Osteocyte (in vitro differentiated cells): Measurements from ENCODE around the gene RBM28. TPM values are rescaled to one million over a fixed set of nuclear protein-coding genes. Genes with fewer than 3 reads are reported as not detected.

Experiments used
- DNase-seq: peaks from one replicate; pipeline ENCODE4 v3.0.0; 2021; ENCODE audit warnings: mixed read lengths; ENCODE audit not compliant: unreplicated experiment; ENCODE audit errors: extremely low spot score
- H3K27ac Mint-ChIP-seq: one replicate; pipeline ENCODE4 v1.8.0; 2021; ENCODE audit warnings: mild to moderate bottlenecking, mixed read lengths; ENCODE audit not compliant: unreplicated experiment
- H3K27me3 Mint-ChIP-seq: one replicate; pipeline ENCODE4 v1.8.0; 2021; ENCODE audit warnings: mixed read lengths; ENCODE audit not compliant: unreplicated experiment
- H3K36me3 Mint-ChIP-seq: one replicate; pipeline ENCODE4 v1.8.0; 2021; ENCODE audit warnings: mixed read lengths; ENCODE audit not compliant: unreplicated experiment
- H3K4me1 Mint-ChIP-seq: one replicate; pipeline ENCODE4 v1.8.0; 2021; ENCODE audit warnings: mixed read lengths; ENCODE audit not compliant: unreplicated experiment
- H3K4me3 Mint-ChIP-seq: one replicate; pipeline ENCODE4 v1.8.0; 2021; ENCODE audit warnings: mild to moderate bottlenecking, moderate library complexity, mixed read lengths; ENCODE audit not compliant: unreplicated experiment
- H3K9me3 Mint-ChIP-seq: one replicate; pipeline ENCODE4 v1.8.0; 2021; ENCODE audit warnings: mixed read lengths; ENCODE audit not compliant: unreplicated experiment
- total RNA-seq: library from RNA; stranded (reverse); gene quantifications from 2 replicates; pipeline ENCODE4 v1.2.1, GENCODE V29; 2021
- TF ChIP-seq, protein P1 (sequence below): fragments of 200-600 bp; sonication (generic); IDR thresholded peaks from 2 replicates; pipeline ENCODE4 v1.5.0; 2021; ENCODE audit warnings: antibody characterized with exemption, mild to moderate bottlenecking, moderate library complexity

Gene RBM28
- total RNA-seq, 1 donor from 2014 or later = 45.6 TPM

DNA sequence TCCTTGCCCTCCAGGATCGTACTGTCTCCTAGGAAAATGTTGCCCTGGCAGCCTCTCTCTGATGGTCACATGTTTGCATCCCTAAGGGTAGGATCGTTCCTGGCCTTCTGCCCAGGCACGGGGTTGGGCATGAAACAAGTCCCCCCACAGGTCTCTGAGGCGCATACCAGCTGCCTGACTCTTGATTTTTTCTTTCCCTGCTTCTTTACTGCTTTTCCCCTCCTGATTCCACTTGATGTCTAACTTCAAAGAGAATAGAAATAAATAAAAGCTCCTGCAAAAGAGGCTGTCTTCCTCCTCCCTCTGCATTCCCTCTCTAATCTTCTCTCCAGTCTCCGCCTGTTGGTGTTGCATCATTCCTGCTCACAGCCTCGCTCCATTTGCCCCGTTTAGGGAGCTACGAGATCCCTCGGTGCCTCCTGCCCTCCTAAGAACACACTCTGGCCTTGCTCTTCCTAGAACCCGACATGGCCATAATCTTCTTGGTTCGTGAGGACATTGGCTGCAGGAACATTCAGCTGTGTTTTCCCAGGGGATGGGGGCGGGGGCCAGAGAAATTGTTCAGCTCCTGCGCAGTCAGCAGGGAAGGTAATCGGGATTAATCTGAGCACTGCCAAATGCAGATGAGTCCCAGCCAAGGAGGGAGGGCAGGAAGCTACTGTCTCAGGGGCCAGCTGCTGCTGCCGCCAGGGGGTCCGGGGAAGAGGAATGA, 76.7 kb downstream of the RBM28 start:
- peak; percentile 93 for DNase-seq
- TF ChIP-seq, protein P1, sequence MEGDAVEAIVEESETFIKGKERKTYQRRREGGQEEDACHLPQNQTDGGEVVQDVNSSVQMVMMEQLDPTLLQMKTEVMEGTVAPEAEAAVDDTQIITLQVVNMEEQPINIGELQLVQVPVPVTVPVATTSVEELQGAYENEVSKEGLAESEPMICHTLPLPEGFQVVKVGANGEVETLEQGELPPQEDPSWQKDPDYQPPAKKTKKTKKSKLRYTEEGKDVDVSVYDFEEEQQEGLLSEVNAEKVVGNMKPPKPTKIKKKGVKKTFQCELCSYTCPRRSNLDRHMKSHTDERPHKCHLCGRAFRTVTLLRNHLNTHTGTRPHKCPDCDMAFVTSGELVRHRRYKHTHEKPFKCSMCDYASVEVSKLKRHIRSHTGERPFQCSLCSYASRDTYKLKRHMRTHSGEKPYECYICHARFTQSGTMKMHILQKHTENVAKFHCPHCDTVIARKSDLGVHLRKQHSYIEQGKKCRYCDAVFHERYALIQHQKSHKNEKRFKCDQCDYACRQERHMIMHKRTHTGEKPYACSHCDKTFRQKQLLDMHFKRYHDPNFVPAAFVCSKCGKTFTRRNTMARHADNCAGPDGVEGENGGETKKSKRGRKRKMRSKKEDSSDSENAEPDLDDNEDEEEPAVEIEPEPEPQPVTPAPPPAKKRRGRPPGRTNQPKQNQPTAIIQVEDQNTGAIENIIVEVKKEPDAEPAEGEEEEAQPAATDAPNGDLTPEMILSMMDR = peak; percentile 38
- Mint-ChIP-seq H3K36me3 (no peaks in the 10 kb centered on the region), H3K27me3 (peaks cover 2% of the 10 kb centered on the region), H3K27ac (peak overlapping the region; percentile 96), H3K9me3 (no peaks in the 10 kb centered on the region), H3K4me3 (peak overlapping the region; percentile 51), H3K4me1 (peaks cover 45% of the 10 kb centered on the region)

DNA sequence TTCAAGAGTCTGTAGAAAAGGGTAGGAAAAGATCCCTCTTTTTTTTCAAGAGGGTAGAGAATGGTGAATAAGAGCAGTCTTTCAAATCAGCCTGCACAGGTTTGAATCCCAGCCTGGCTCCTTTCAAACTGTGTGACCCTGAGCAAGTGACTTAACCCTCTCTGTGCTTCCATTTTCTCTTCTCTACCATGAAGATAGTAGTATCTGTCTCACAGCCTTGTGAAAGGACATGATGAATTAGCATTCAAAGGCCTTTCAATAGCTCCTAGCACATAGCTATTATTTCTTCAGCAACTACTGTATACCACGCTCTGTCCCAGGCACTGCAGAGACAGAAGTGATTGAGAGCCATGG, 77.2 kb downstream of the RBM28 start:
- H3K27me3 Mint-ChIP-seq = peaks cover 2% of the 10 kb centered on the region
- H3K4me1 Mint-ChIP-seq = peaks cover 45% of the 10 kb centered on the region
- DNase-seq = no peak
- H3K4me3 Mint-ChIP-seq = no peak overlapping the region
- H3K36me3 Mint-ChIP-seq = no peaks in the 10 kb centered on the region
- no peaks in the 10 kb centered on the region for H3K9me3 Mint-ChIP-seq
- TF ChIP-seq, protein P1 = no peak
- peak overlapping the region; percentile 96 for H3K27ac Mint-ChIP-seq

DNA sequence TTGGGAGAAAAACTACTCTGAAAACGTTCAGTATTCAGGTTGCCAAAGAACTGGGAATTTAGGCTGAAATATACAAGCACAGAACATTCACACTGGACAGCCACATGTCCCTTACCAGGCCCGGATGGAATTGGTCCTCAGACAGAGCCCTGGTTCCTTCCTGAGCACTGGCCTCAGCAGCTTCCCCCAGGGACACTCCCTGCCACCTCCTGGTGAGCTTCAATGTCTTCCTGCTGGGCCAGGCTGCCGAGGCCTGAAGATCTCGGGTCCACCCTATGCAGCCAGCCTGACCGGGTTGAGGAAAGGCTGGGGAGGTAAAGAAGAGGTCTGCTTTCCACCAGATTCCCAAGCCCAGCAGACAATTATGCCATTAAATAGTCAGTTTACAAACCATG, 77.8 kb downstream of the RBM28 start:
- Mint-ChIP-seq H3K36me3 (no peaks in the 10 kb centered on the region), H3K27me3 (peaks cover 2% of the 10 kb centered on the region), H3K9me3 (no peaks in the 10 kb centered on the region), H3K4me3 (no peak overlapping the region), H3K4me1 (peaks cover 45% of the 10 kb centered on the region), H3K27ac (peak overlapping the region; percentile 96)
- TF ChIP-seq, protein P1 = no peak
- no peak for DNase-seq

DNA sequence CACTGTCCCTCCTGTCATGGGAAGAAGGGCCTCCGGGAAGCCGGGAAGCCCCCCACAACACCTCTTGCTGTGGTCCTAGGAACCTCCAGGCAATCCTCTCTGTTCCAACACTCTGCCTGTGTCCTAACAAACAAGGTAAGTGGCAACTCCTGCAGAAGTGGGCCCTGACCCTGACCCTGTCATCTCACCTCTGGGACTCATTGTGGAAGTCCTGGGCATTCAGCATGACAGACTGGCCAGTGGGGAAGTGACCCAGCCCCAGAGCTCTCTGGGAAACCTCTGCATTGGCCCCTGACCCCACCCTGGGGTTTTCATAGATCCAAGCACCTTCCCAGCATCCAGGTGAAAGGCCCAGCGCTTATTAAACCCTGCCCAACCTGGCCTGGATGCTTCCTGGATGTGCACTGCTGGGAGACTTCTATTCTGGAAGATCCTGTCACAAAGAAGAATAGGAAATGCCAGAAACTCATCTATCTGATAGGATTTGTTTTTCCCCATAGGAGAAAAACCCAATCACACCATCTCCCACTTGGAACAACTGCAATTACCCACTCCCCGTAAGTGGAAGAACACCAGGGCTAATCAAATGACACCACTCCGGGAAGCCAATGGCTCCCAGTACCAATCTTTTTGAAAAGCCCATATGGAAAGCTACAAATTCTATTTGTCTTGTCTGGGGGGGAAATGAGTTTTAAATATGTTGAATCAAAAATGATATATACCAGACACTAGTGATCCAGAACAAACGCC, 78.4 kb downstream of the RBM28 start:
- Mint-ChIP-seq H3K36me3 (no peaks in the 10 kb centered on the region), H3K4me3 (no peak overlapping the region), H3K27me3 (peaks cover 2% of the 10 kb centered on the region), H3K9me3 (no peaks in the 10 kb centered on the region), H3K4me1 (peaks cover 45% of the 10 kb centered on the region), H3K27ac (peak overlapping the region; percentile 96)
- DNase-seq = no peak
- TF ChIP-seq, protein P1 = no peak

DNA sequence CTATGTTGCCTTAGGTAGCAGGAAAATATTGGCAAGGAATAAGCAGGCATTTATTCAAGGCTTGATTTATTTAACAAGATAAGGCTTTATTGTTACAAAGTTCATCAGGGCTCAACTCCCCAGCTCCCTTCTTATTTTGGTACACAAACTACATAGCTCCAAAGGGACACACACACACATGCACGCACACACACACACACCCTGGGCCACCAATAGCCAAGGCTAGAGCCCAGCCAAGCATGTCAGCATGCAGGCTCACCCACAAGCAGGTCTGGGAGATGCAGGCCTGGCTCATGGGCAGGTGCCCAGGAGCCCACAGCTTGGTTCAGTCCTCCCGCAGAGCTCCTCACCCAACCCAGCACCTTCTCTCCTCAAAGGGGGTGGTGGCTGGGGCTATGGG, 79.2 kb downstream of the RBM28 start:
- Mint-ChIP-seq H3K27ac (no peak overlapping the region), H3K27me3 (peaks cover 2% of the 10 kb centered on the region), H3K36me3 (no peaks in the 10 kb centered on the region), H3K4me1 (peaks cover 49% of the 10 kb centered on the region), H3K9me3 (no peaks in the 10 kb centered on the region), H3K4me3 (no peak overlapping the region)
- TF ChIP-seq, protein P1 = no peak
- no peak for DNase-seq
